ENCODE measurements around the gene PLLP. TPM values are rescaled to one million over a fixed set of nuclear protein-coding genes. Genes with fewer than 3 reads are reported as not detected.

Gene PLLP
- total RNA-seq, 1 experiment from 2014 or later: not detected

DNA sequence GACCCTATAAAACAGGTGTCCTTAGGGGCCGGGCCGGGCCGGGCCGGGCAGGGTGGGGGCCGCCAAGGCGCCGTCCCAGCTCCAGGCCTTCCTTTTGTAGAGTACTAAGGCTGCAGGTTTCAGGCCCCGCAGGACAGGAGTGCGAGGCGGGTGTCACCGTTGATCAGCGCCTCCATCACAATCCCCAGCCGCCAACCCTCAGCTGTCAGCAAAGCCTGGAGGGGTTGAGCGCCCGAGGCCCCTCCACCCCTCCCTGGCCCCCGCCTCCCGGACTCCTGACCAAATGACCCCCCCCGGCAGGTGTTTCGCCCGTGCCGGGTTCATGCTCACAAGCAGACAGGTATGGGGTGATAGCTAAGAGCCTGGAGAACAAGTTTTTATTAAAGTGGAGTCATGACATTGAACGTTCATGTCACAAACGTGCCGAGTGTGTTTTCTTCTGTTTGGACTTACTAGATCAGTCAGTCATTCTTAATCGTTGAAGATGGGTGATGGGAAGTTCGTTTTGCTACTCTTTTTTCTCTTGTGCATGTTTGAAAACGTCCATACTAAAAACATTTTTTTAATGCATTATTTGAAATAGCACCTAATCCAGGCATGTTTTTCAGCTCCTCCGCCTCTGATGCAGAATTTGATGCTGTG lies 38.9 kb downstream of the PLLP start:
- H3K9me3 ChIP-seq (ENCODE audit: low read length): no peaks in the 10 kb centered on the region
- H3K4me2 ChIP-seq (ENCODE audit: low read depth, low read length, poor library complexity, severe bottlenecking): peak overlapping the region; percentile 91
- H3K36me3 ChIP-seq (ENCODE audit: insufficient read depth, low read length): peaks cover 19% of the 10 kb centered on the region
- peak overlapping the region; percentile 16; the same call in 1 of the 2 replicates for H3K27ac ChIP-seq (ENCODE audit: low read length)
- H3K9me2 ChIP-seq (replicated peaks; ENCODE audit: insufficient read depth, low read length): no peaks in the 10 kb centered on the region
- peak overlapping the region; percentile 83 for H3K4me3 ChIP-seq (ENCODE audit: low read length)
- H2AFZ ChIP-seq (ENCODE audit: low read length): peak overlapping the region; percentile 75
- peaks cover 12% of the 10 kb centered on the region for H3K79me2 ChIP-seq (ENCODE audit: low read length)
- H3K27me3 ChIP-seq (ENCODE audit: low read length): no peaks in the 10 kb centered on the region
- no peaks in the 10 kb centered on the region for H4K20me1 ChIP-seq (ENCODE audit: insufficient read depth, low read depth, low read length)
- peak overlapping the region; percentile 83 for H3K9ac ChIP-seq (ENCODE audit: low read length)
- peak; percentile 64 for DNase-seq
- peaks cover 26% of the 10 kb centered on the region for H3K4me1 ChIP-seq (ENCODE audit: low read length)

DNA sequence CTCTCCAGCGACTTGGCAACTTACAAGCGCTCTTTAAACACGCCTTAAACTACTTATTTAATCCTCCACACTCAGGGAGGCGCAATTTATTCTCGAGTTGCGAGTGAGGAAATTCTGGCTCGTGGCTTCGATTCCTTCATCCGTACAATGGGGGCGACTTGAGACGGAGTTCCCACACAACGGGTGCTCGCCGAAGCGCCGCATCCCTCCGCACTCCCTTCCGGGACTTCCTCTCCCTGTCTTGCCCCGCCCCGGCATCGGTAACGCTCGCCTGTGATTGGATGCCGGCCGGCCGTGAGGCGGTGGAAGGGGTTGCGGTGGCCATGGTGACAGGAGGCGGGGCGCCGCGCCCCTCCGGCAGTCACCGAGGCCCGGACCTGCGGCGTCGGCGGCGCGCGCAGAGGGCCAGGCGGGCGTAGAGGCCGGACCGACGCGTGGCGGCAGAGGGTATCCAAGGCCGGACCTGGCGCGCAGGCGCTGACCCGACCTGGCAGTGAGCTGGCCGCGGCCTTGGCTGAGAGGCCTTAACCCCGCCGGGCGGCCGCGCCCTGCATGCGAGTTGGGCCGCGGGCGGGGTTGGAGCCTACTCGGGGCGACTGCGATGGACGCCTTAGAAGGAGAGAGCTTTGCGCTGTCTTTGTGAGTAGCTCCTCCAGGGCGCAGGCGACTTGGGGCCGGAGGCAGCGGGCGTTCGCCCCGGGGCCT lies 39.6 kb downstream of the PLLP start, which contains the start of gene ARL2BP:
TSS of gene ARL2BP (plus strand) at position 493 of the 705 bp plus-strand sequence. CDS start at position 602, 109 bp downstream.
- H3K9me3 ChIP-seq (ENCODE audit: low read length): no peaks in the 10 kb centered on the region
- peak within 1 kb of the TSS; percentile 83 for H3K9ac ChIP-seq (ENCODE audit: low read length)
- H3K27me3 ChIP-seq (ENCODE audit: low read length): no peaks in the 10 kb centered on the region
- H3K36me3 ChIP-seq (ENCODE audit: insufficient read depth, low read length): peaks cover 15% of the 10 kb centered on the region
- peaks cover 32% of the 10 kb centered on the region for H3K4me1 ChIP-seq (ENCODE audit: low read length)
- peak within 1 kb of the TSS; percentile 60 for H3K27ac ChIP-seq (ENCODE audit: low read length)
- H3K4me3 ChIP-seq (ENCODE audit: low read length): peak within 1 kb of the TSS; percentile 83
- H3K9me2 ChIP-seq (replicated peaks; ENCODE audit: insufficient read depth, low read length): no peaks in the 10 kb centered on the region
- H2AFZ ChIP-seq (ENCODE audit: low read length): peak within 1 kb of the TSS; percentile 75
- H4K20me1 ChIP-seq (ENCODE audit: insufficient read depth, low read depth, low read length): no peaks in the 10 kb centered on the region
- peak within 1 kb of the TSS; percentile 91 for H3K4me2 ChIP-seq (ENCODE audit: low read depth, low read length, poor library complexity, severe bottlenecking)
- H3K79me2 ChIP-seq (ENCODE audit: low read length): peaks cover 12% of the 10 kb centered on the region
- DNase-seq: peak; percentile 98

DNA sequence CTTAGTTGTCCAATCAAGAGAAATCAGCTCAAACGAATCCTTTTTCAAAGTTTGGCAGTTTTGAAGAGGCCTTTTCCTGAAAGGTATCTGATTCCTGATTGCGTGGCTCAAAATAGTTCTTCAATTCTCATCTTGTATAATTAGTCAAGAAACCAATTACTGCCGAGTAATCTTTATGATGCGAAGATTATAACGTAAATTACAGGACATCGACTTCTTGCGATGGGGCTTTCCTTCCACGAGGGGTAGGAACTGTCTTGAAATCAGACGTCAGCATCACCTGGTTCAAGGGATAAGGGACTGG lies 40.1 kb downstream of the PLLP start:
- H3K9me3 ChIP-seq (ENCODE audit: low read length): no peaks in the 10 kb centered on the region
- peak overlapping the region; percentile 60 for H3K27ac ChIP-seq (ENCODE audit: low read length)
- peak overlapping the region; percentile 91 for H3K4me2 ChIP-seq (ENCODE audit: low read depth, low read length, poor library complexity, severe bottlenecking)
- peaks cover 34% of the 10 kb centered on the region for H3K4me1 ChIP-seq (ENCODE audit: low read length)
- peak overlapping the region; percentile 83 for H3K9ac ChIP-seq (ENCODE audit: low read length)
- H4K20me1 ChIP-seq (ENCODE audit: insufficient read depth, low read depth, low read length): no peaks in the 10 kb centered on the region
- no peak overlapping the region for H2AFZ ChIP-seq (ENCODE audit: low read length)
- DNase-seq: no peak
- H3K36me3 ChIP-seq (ENCODE audit: insufficient read depth, low read length): peaks cover 10% of the 10 kb centered on the region
- H3K79me2 ChIP-seq (ENCODE audit: low read length): peaks cover 12% of the 10 kb centered on the region
- H3K4me3 ChIP-seq (ENCODE audit: low read length): peak overlapping the region; percentile 83
- H3K9me2 ChIP-seq (replicated peaks; ENCODE audit: insufficient read depth, low read length): no peaks in the 10 kb centered on the region
- H3K27me3 ChIP-seq (ENCODE audit: low read length): no peaks in the 10 kb centered on the region

DNA sequence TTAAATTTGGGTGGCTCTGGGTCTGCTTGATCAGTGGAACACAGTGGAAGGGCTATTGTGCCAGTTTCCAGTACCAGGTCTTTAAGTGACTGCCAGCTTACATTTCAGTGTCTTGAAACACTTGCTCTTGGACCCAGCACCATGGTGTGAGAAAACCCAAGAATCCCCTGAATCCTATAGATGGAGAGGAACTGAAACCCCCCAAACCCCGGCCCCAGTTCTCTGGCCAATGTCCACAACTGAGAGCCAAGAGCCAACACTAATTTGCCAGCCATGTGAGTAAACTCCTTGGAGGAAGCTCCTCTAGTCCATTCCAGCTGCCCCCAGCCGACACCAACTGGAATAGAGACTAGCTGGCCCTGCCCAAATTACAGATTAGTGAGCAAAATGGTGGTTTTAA lies 41.8 kb downstream of the PLLP start:
- Histone ChIP-seq H3K9ac (ENCODE audit: low read length) (no peak overlapping the region), H3K4me2 (ENCODE audit: low read depth, low read length, poor library complexity, severe bottlenecking) (no peak overlapping the region), H2AFZ (ENCODE audit: low read length) (no peak overlapping the region), H3K27me3 (ENCODE audit: low read length) (no peaks in the 10 kb centered on the region), H3K9me3 (ENCODE audit: low read length) (no peaks in the 10 kb centered on the region), H3K27ac (ENCODE audit: low read length) (no peak overlapping the region), H3K79me2 (ENCODE audit: low read length) (peaks cover 12% of the 10 kb centered on the region), H3K9me2 (replicated peaks; ENCODE audit: insufficient read depth, low read length) (no peaks in the 10 kb centered on the region), H3K36me3 (ENCODE audit: insufficient read depth, low read length) (peaks cover 12% of the 10 kb centered on the region), H3K4me1 (ENCODE audit: low read length) (peaks cover 34% of the 10 kb centered on the region), H3K4me3 (ENCODE audit: low read length) (no peak overlapping the region), H4K20me1 (ENCODE audit: insufficient read depth, low read depth, low read length) (no peaks in the 10 kb centered on the region)
- no peak for DNase-seq

DNA sequence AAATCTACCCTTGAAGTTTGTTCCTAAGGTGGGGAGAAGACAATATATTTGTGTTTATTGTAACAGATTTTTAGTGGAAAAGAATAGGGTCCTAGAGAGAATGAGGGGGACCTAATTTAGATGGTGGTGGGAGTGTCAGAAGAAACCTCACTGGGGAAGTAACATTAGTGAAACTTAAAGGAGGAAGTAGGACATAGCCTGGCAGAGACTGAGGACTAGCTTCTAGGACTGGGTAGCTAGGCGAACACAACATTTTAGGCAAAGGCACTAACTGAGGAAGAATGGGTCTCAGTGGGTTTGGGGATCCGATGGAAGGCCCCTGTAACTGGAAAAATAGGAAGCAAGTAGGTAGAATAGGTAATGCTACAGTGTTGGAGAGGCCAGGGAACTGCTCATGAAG lies 43.6 kb downstream of the PLLP start:
- peak overlapping the region; percentile 72 for H3K27ac ChIP-seq (ENCODE audit: low read length)

DNA sequence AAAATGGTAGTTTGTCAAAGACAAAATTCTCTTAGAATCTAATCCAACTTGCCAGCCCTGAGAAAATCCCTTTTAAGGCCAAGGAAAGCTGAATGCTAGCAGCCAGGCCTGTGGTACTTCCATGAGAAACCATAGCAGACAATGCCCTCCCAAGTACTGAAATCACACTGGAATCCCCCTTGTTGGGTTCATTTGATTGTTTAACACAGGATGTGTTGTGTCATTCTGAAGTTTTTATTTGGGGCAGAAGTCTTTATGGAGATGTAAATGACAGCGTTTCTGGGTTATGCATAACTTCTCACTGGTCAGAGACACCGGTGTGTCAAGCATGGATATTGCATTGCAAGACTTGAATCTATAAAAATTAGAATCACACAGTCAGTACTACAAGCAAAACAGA lies 45.4 kb downstream of the PLLP start:
- H3K36me3 ChIP-seq (ENCODE audit: insufficient read depth, low read length): peaks cover 19% of the 10 kb centered on the region

More for the DNA sequence above, 43.6 kb downstream of the PLLP start:
- no peaks in the 10 kb centered on the region for H3K9me2 ChIP-seq (replicated peaks; ENCODE audit: insufficient read depth, low read length)
- no peaks in the 10 kb centered on the region for H3K27me3 ChIP-seq (ENCODE audit: low read length)
- H3K36me3 ChIP-seq (ENCODE audit: insufficient read depth, low read length): peaks cover 13% of the 10 kb centered on the region
- H2AFZ ChIP-seq (ENCODE audit: low read length): no peak overlapping the region
- H3K9me3 ChIP-seq (ENCODE audit: low read length): no peaks in the 10 kb centered on the region; the same call in 1 of the 2 replicates
- peaks cover 12% of the 10 kb centered on the region for H3K79me2 ChIP-seq (ENCODE audit: low read length)
- peak overlapping the region; percentile 46 for H3K4me2 ChIP-seq (ENCODE audit: low read depth, low read length, poor library complexity, severe bottlenecking)
- peak; percentile 76 for DNase-seq
- peaks cover 33% of the 10 kb centered on the region for H3K4me1 ChIP-seq (ENCODE audit: low read length)
- H4K20me1 ChIP-seq (ENCODE audit: insufficient read depth, low read depth, low read length): no peaks in the 10 kb centered on the region
- peak overlapping the region; percentile 40 for H3K9ac ChIP-seq (ENCODE audit: low read length)
- H3K4me3 ChIP-seq (ENCODE audit: low read length): no peak overlapping the region; the same call in 1 of the 2 replicates

DNA sequence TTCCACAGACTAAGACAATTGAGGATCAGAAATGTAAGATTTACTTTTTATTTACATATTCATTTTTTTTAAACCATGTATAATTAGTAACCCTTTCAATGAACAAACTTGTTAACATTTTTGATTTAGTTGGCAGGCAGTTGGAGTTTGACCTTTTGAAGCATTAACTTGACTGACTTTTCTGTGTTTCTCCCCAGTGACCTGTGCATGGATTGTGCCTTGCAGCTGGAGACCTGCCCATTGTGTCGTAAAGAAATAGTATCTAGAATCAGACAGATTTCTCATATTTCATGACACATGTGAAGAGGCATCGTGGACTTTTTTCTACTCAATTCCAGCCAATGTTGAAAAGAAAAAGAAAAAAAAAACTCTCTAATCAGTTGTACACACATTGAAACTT lies 45.8 kb downstream of the PLLP start:
- Histone ChIP-seq H3K4me3 (ENCODE audit: low read length) (no peak overlapping the region), H3K27ac (ENCODE audit: low read length) (peak overlapping the region; percentile 2; the same call in 1 of the 2 replicates), H3K79me2 (ENCODE audit: low read length) (peaks cover 5% of the 10 kb centered on the region; the same call in 1 of the 2 replicates), H3K4me2 (ENCODE audit: low read depth, low read length, poor library complexity, severe bottlenecking) (no peak overlapping the region), H3K9me2 (replicated peaks; ENCODE audit: insufficient read depth, low read length) (no peaks in the 10 kb centered on the region), H2AFZ (ENCODE audit: low read length) (no peak overlapping the region), H4K20me1 (ENCODE audit: insufficient read depth, low read depth, low read length) (no peaks in the 10 kb centered on the region), H3K27me3 (ENCODE audit: low read length) (no peaks in the 10 kb centered on the region), H3K4me1 (ENCODE audit: low read length) (peaks cover 44% of the 10 kb centered on the region), H3K36me3 (ENCODE audit: insufficient read depth, low read length) (peaks cover 19% of the 10 kb centered on the region), H3K9ac (ENCODE audit: low read length) (no peak overlapping the region), H3K9me3 (ENCODE audit: low read length) (no peaks in the 10 kb centered on the region; the same call in 1 of the 2 replicates)
- no peak for DNase-seq

More for the DNA sequence above, 45.4 kb downstream of the PLLP start:
- Histone ChIP-seq H3K4me1 (ENCODE audit: low read length) (peaks cover 41% of the 10 kb centered on the region), H3K9ac (ENCODE audit: low read length) (no peak overlapping the region), H2AFZ (ENCODE audit: low read length) (no peak overlapping the region), H3K9me3 (ENCODE audit: low read length) (no peaks in the 10 kb centered on the region; the same call in 1 of the 2 replicates), H3K4me2 (ENCODE audit: low read depth, low read length, poor library complexity, severe bottlenecking) (no peak overlapping the region), H3K4me3 (ENCODE audit: low read length) (no peak overlapping the region), H3K27me3 (ENCODE audit: low read length) (no peaks in the 10 kb centered on the region), H3K79me2 (ENCODE audit: low read length) (peaks cover 5% of the 10 kb centered on the region; the same call in 1 of the 2 replicates), H3K9me2 (replicated peaks; ENCODE audit: insufficient read depth, low read length) (no peaks in the 10 kb centered on the region), H4K20me1 (ENCODE audit: insufficient read depth, low read depth, low read length) (no peaks in the 10 kb centered on the region), H3K27ac (ENCODE audit: low read length) (peak overlapping the region; percentile 2; the same call in 1 of the 2 replicates)
- no peak for DNase-seq

DNA sequence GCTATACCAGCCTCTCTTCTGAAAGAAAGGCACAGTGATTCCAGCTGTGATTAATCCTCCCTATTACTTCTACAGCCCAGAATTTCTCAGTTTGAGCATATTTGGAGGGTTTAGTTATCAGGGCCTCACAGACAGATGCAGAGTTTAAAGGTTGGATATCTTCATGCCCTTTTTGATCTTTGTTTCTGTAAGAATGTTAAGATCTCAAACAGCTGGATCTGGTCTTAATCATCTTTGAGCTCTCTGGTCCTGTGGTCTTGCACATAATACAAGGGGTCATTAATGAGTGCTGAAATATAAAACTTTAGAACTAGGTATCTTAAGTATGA lies 48.5 kb downstream of the PLLP start:
- no peaks in the 10 kb centered on the region for H4K20me1 ChIP-seq (ENCODE audit: insufficient read depth, low read depth, low read length)
- H3K4me3 ChIP-seq (ENCODE audit: low read length): peak overlapping the region; percentile 36; the same call in 1 of the 2 replicates
- H3K27ac ChIP-seq (ENCODE audit: low read length): peak overlapping the region; percentile 91
- no peaks in the 10 kb centered on the region for H3K27me3 ChIP-seq (ENCODE audit: low read length)
- peaks cover 32% of the 10 kb centered on the region for H3K36me3 ChIP-seq (ENCODE audit: insufficient read depth, low read length)
- H3K9me2 ChIP-seq (replicated peaks; ENCODE audit: insufficient read depth, low read length): no peaks in the 10 kb centered on the region
- H3K9me3 ChIP-seq (ENCODE audit: low read length): no peaks in the 10 kb centered on the region; the same call in 1 of the 2 replicates
- peaks cover 5% of the 10 kb centered on the region; the same call in 1 of the 2 replicates for H3K79me2 ChIP-seq (ENCODE audit: low read length)
- H3K4me2 ChIP-seq (ENCODE audit: low read depth, low read length, poor library complexity, severe bottlenecking): peak overlapping the region; percentile 72
- H3K4me1 ChIP-seq (ENCODE audit: low read length): peaks cover 38% of the 10 kb centered on the region
- H3K9ac ChIP-seq (ENCODE audit: low read length): no peak overlapping the region
- H2AFZ ChIP-seq (ENCODE audit: low read length): no peak overlapping the region
- DNase-seq: no peak

All from Karpas-422 (cell line).